GM23248 (cell line): ENCODE results near the gene ACAT2. TPM values are rescaled to one million over a fixed set of nuclear protein-coding genes. Genes with fewer than 3 reads are reported as not detected.
"Not testable (repeated sequence)": the region's sequence is repeated elsewhere in the genome, so short reads cannot be mapped to it uniquely, and the experiment has no call there.

Experiments
- DNase-seq: peaks from one replicate; pipeline ENCODE4 v3.0.0-alpha.2; 2015
- H2AFZ ChIP-seq: fragments of 200-600 bp; sonication (generic); 2 replicates; pipeline ENCODE4 v1.6.1; 2016; ENCODE audit warnings: antibody characterized with exemption
- H3F3A ChIP-seq: fragments of 200-600 bp; sonication (generic); 2 replicates; pipeline ENCODE4 v1.6.1; 2016; ENCODE audit warnings: mild to moderate bottlenecking, antibody characterized with exemption, mixed run types; ENCODE audit not compliant: insufficient read depth
- H3K27ac ChIP-seq: fragments of 200-600 bp; sonication (generic); 2 replicates; pipeline ENCODE4 v1.5.1; 2016; ENCODE audit warnings: mild to moderate bottlenecking
- H3K27me3 ChIP-seq: fragments of 200-600 bp; sonication (generic); replicated peaks from 2 replicates; pipeline ENCODE4 v1.6.1; 2016; ENCODE audit warnings: mild to moderate bottlenecking; ENCODE audit not compliant: insufficient read depth
- H3K36me3 ChIP-seq: fragments of 200-600 bp; sonication (generic); 2 replicates; pipeline ENCODE4 v1.6.1; 2016; ENCODE audit warnings: low read depth, mild to moderate bottlenecking
- H3K4me1 ChIP-seq: fragments of 200-600 bp; sonication (generic); 2 replicates; pipeline ENCODE4 v1.6.1; 2016; ENCODE audit warnings: mild to moderate bottlenecking; ENCODE audit not compliant: insufficient read depth
- H3K4me2 ChIP-seq: fragments of 200-600 bp; sonication (generic); one replicate; pipeline ENCODE4 v1.6.1; 2016; ENCODE audit warnings: mild to moderate bottlenecking; ENCODE audit not compliant: unreplicated experiment
- H3K4me3 ChIP-seq: fragments of 200-600 bp; sonication (generic); 2 replicates; pipeline ENCODE4 v1.5.1; 2016; ENCODE audit warnings: mild to moderate bottlenecking
- H3K79me2 ChIP-seq: fragments of 200-600 bp; sonication (generic); 2 replicates; pipeline ENCODE4 v1.6.1; 2016; ENCODE audit warnings: mild to moderate bottlenecking; ENCODE audit not compliant: insufficient read depth
- H3K9ac ChIP-seq: fragments of 200-600 bp; sonication (generic); 2 replicates; pipeline ENCODE4 v1.6.1; 2016; ENCODE audit warnings: mild to moderate bottlenecking
- H3K9me2 ChIP-seq: fragments of 200-600 bp; sonication (generic); 2 replicates; pipeline ENCODE4 v1.6.1; 2016; ENCODE audit warnings: mixed run types, mild to moderate bottlenecking, moderate library complexity; ENCODE audit not compliant: insufficient read depth
- H3K9me3 ChIP-seq: fragments of 200-600 bp; sonication (generic); one replicate; pipeline ENCODE4 v1.6.1; 2017; ENCODE audit warnings: low read depth
- H4K20me1 ChIP-seq: fragments of 200-600 bp; sonication (generic); 2 replicates; pipeline ENCODE4 v1.6.0; 2016; ENCODE audit not compliant: insufficient read depth
- EZH2 ChIP-seq: fragments of 200-600 bp; sonication (generic); IDR thresholded peaks from 2 replicates; pipeline ENCODE4 v1.6.1; 2018; ENCODE audit warnings: antibody characterized with exemption, mild to moderate bottlenecking; ENCODE audit not compliant: insufficient read depth, poor library complexity, severe bottlenecking
- EZH2phosphoT487 ChIP-seq: fragments of 200-600 bp; sonication (generic); IDR thresholded peaks from 2 replicates; pipeline ENCODE4 v1.6.1; 2018; ENCODE audit warnings: antibody characterized with exemption, moderate library complexity, mild to moderate bottlenecking, low read depth; ENCODE audit not compliant: insufficient read depth
- WGBS, 2 experiments: methylation state at CpG; one replicate each; pipeline ENCODE4 v1.1.6; 2015 to 2017; ENCODE audit warnings: low lambda C conversion rate in 2 of 2, low coverage in 1 of 2; ENCODE audit errors: missing lambda C conversion rate in 2 of 2; 5-methylcytosine and 5-hydroxymethylcytosine counted together
- in situ Hi-C: fragments of 300-500 bp; cut with MboI; formaldehyde crosslinking; loops from 2 replicates; pipeline ENCODE4 v1.15.0; 2020
- polyA plus RNA-seq: library from polyadenylated mRNA; unstranded; fragments of >200 nt; fragmentation: Nextera tagmentation; extraction: Ambion mirVana; gene quantifications from 2 replicates; pipeline ENCODE4 v1.2.1, GENCODE V29; 2016
- total RNA-seq: library from RNA; depleted of rRNA; stranded (reverse); fragments of >200 nt; shearing (Covaris generic); gene quantifications from 2 replicates; pipeline ENCODE4 v1.2.3, GENCODE V29; 2014

The ACAT2 gene
- total and polyA plus RNA-seq, 2 experiments from 2014 or later: 10.5 to 18.9 TPM

- no peaks in the 10 kb centered on the region for H3K4me1 ChIP-seq
- DNase-seq: no peak
- H2AFZ ChIP-seq: no peak overlapping the region
- H3K27me3 ChIP-seq: no peaks in the 10 kb centered on the region; the same call in 1 of the 2 replicates
- H3K9me3 ChIP-seq: no peaks in the 10 kb centered on the region
- no peak overlapping the region for H3K27ac ChIP-seq
- in situ Hi-C loops: no loop called here
- no peak overlapping the region for H3K4me3 ChIP-seq
- H4K20me1 ChIP-seq: no peaks in the 10 kb centered on the region
- no peaks in the 10 kb centered on the region for H3K36me3 ChIP-seq
- no peaks in the 10 kb centered on the region for H3K9me2 ChIP-seq
- WGBS, 2 experiments: 55 to 66% methylated on average over 10 of the region's 10 CpGs
- H3K79me2 ChIP-seq: no peaks in the 10 kb centered on the region
- H3K9ac ChIP-seq: no peak overlapping the region
- no peak for TF ChIP-seq EZH2
- no peak for TF ChIP-seq EZH2phosphoT487
- H3K4me2 ChIP-seq: no peak overlapping the region
- H3F3A ChIP-seq: no peaks in the 10 kb centered on the region
Measured at GRCh38 chr6:159821726-159822125, 59.9 kb downstream of the ACAT2 start.

- Histone ChIP-seq H4K20me1 (no peaks in the 10 kb centered on the region), H3K4me2 (no peak overlapping the region), H3K4me1 (no peaks in the 10 kb centered on the region), H3K27me3 (no peaks in the 10 kb centered on the region; the same call in 1 of the 2 replicates), H3K27ac (no peak overlapping the region), H3F3A (no peaks in the 10 kb centered on the region), H2AFZ (no peak overlapping the region), H3K9me3 (no peaks in the 10 kb centered on the region), H3K36me3 (no peaks in the 10 kb centered on the region), H3K4me3 (no peak overlapping the region), H3K79me2 (no peaks in the 10 kb centered on the region), H3K9me2 (no peaks in the 10 kb centered on the region), H3K9ac (no peak overlapping the region)
- DNase-seq: no peak
- in situ Hi-C loops: no loop called here
- no peak for TF ChIP-seq EZH2phosphoT487
- WGBS, 2 experiments: 67 to 85% methylated on average over 3 of the region's 3 CpGs
Measured at GRCh38 chr6:159823953-159824352, 62.1 kb downstream of the ACAT2 start.

- H3K36me3 ChIP-seq, H3K9me2 ChIP-seq, H2AFZ ChIP-seq, H3K9ac ChIP-seq, in situ Hi-C loops, H3K9me3 ChIP-seq, H4K20me1 ChIP-seq, H3K27ac ChIP-seq, DNase-seq, H3K4me1 ChIP-seq, H3K79me2 ChIP-seq, H3F3A ChIP-seq, H3K27me3 ChIP-seq, H3K4me3 ChIP-seq, H3K4me2 ChIP-seq: not testable (repeated sequence)
- WGBS, 2 experiments: 77 to 80% methylated on average over 7 to 9 of the region's 9 CpGs
Measured at GRCh38 chr6:159824690-159825089, 62.8 kb downstream of the ACAT2 start.

GRCh38 chr6:159826004-159826403 lies 64.2 kb downstream of the ACAT2 start:
- H3K4me3 ChIP-seq: no peak overlapping the region
- no peak overlapping the region for H3K4me2 ChIP-seq
- no peak for TF ChIP-seq EZH2phosphoT487
- no peak for TF ChIP-seq EZH2
- H3K9me2 ChIP-seq: no peaks in the 10 kb centered on the region
- H3F3A ChIP-seq: no peaks in the 10 kb centered on the region
- no peaks in the 10 kb centered on the region for H3K4me1 ChIP-seq
- 81 to 84% methylated on average over 13 of the region's 13 CpGs for whole genome bisulfite sequencing, 2 experiments
- no peak overlapping the region for H3K27ac ChIP-seq
- H3K36me3 ChIP-seq: no peaks in the 10 kb centered on the region
- H3K9ac ChIP-seq: no peak overlapping the region
- in situ Hi-C loops: no loop called here
- no peaks in the 10 kb centered on the region for H3K9me3 ChIP-seq
- H2AFZ ChIP-seq: no peak overlapping the region
- H3K27me3 ChIP-seq: no peaks in the 10 kb centered on the region
- H3K79me2 ChIP-seq: no peaks in the 10 kb centered on the region
- no peaks in the 10 kb centered on the region for H4K20me1 ChIP-seq
- no peak for DNase-seq

- H3K27me3 ChIP-seq: no peaks in the 10 kb centered on the region
- no peaks in the 10 kb centered on the region for H3K9me2 ChIP-seq
- H2AFZ ChIP-seq: no peak overlapping the region
- no peaks in the 10 kb centered on the region for H3K79me2 ChIP-seq
- no peaks in the 10 kb centered on the region for H3K9me3 ChIP-seq
- H3F3A ChIP-seq: no peaks in the 10 kb centered on the region
- 89 to 90% methylated on average over 16 of the region's 16 CpGs for WGBS, 2 experiments
- no peak for TF ChIP-seq EZH2phosphoT487
- H3K4me3 ChIP-seq: no peak overlapping the region
- H3K9ac ChIP-seq: no peak overlapping the region
- H4K20me1 ChIP-seq: no peaks in the 10 kb centered on the region
- no peak for DNase-seq
- H3K4me2 ChIP-seq: no peak overlapping the region
- H3K36me3 ChIP-seq: no peaks in the 10 kb centered on the region
- H3K27ac ChIP-seq: no peak overlapping the region
- no peaks in the 10 kb centered on the region for H3K4me1 ChIP-seq
- in situ Hi-C loops: no loop called here
Measured at GRCh38 chr6:159826968-159827647, 65.3 kb downstream of the ACAT2 start.
